T-cell (primary cell): ENCODE data around the gene SPATA20. TPM values are rescaled to one million over a fixed set of nuclear protein-coding genes. Genes with fewer than 3 reads are reported as not detected.
A peak's percentile ranks its signal among the peaks of the same experiment; 100 is the strongest.

Experiments used
- ATAC-seq, 4 experiments: fragments of 200-7000 bp in 3 of 4; fragments of 150-1000 bp in 1 of 4; cut with Tn5 transposase; replicated peaks in 1 of 4; 1 replicate in 3 of 4; 2 replicates in 1 of 4; pipeline ENCODE4 v1.10.0; 2021; ENCODE audit warnings: moderate library complexity in 3 of 4, mild to moderate bottlenecking in 2 of 4, moderate number of reproducible peaks in 1 of 4
- CTCF ChIA-PET, 2 donors: fragments of 300-600 bp; sonication (Branson Sonifier 250); formaldehyde crosslinking; loops; one replicate each; lab custom pipeline; 2022; ENCODE audit warnings: antibody characterized with exemption in 2 of 2; lab: Charles Lee
- POLR2A ChIA-PET, 2 donors: fragments of 300-600 bp; sonication (Branson Sonifier 250); formaldehyde crosslinking; loops; one replicate each; lab custom pipeline; 2022; ENCODE audit warnings: antibody characterized with exemption in 2 of 2; lab: Charles Lee
- DNase-seq, 35 experiments: peaks; one replicate each; pipeline versions ENCODE4 v3.0.0 to v3.0.0-alpha.2; 2013 to 2023
- H3K27ac ChIP-seq: one replicate; pipeline ENCODE4 v1.5.1; 2013; ENCODE audit warnings: low read length
- H3K27me3 ChIP-seq, 2 experiments: replicated peaks in 1 of 2; 1 replicate in 1 of 2; 2 replicates in 1 of 2; pipeline versions ENCODE4 v1.6.1 to v1.7.0; 2013; ENCODE audit warnings: low read length in 1 of 2, mixed read lengths in 1 of 2; ENCODE audit not compliant: control insufficient read depth in 2 of 2, insufficient read depth in 2 of 2; ENCODE audit errors: extremely low read depth in 1 of 2
- H3K36me3 ChIP-seq, 2 donors: 1 replicate in 1 of 2; 2 replicates in 1 of 2; pipeline versions ENCODE4 v1.6.1 to v1.7.0; 2013; ENCODE audit warnings: low read length in 1 of 2; ENCODE audit not compliant: control insufficient read depth in 2 of 2, insufficient read depth in 1 of 2; ENCODE audit errors: extremely low read depth in 1 of 2
- H3K4me1 ChIP-seq, 2 experiments: 1 replicate in 1 of 2; 2 replicates in 1 of 2; pipeline versions ENCODE4 v1.6.1 to v1.7.0; 2013; ENCODE audit warnings: low read length in 2 of 2, mixed read lengths in 1 of 2; ENCODE audit not compliant: insufficient read depth in 2 of 2, control insufficient read depth in 1 of 2; ENCODE audit errors: extremely low read depth in 1 of 2
- H3K4me3 ChIP-seq, 2 donors: 1 replicate in 1 of 2; 2 replicates in 1 of 2; pipeline versions ENCODE4 v1.5.1 to v1.7.0; 2013; ENCODE audit warnings: mild to moderate bottlenecking in 2 of 2, low read length in 1 of 2, moderate library complexity in 1 of 2; ENCODE audit not compliant: control insufficient read depth in 1 of 2; ENCODE audit errors: extremely low read depth in 1 of 2
- H3K9me3 ChIP-seq: 2 replicates; pipeline ENCODE4 v1.7.0; 2013
- H3K27ac Mint-ChIP-seq, 2 donors: one replicate each; pipeline ENCODE4 v1.8.0; 2020 to 2021; ENCODE audit warnings: mild to moderate bottlenecking in 2 of 2, mixed read lengths in 2 of 2
- H3K27me3 Mint-ChIP-seq, 2 donors: one replicate each; pipeline ENCODE4 v1.8.0; 2021 to 2022; ENCODE audit warnings: mixed read lengths in 2 of 2
- H3K36me3 Mint-ChIP-seq: one replicate; pipeline ENCODE4 v1.8.0; 2021; ENCODE audit warnings: mixed read lengths
- H3K4me1 Mint-ChIP-seq, 3 donors: one replicate each; pipeline ENCODE4 v1.8.0; 2020 to 2022; ENCODE audit warnings: mixed read lengths in 3 of 3, mild to moderate bottlenecking in 1 of 3
- H3K4me3 Mint-ChIP-seq, 3 donors: one replicate each; pipeline ENCODE4 v1.8.0; 2020 to 2022; ENCODE audit warnings: mild to moderate bottlenecking in 3 of 3, mixed read lengths in 3 of 3, moderate library complexity in 3 of 3
- H3K9me3 Mint-ChIP-seq, 3 donors: one replicate each; pipeline ENCODE4 v1.8.0; 2020 to 2022; ENCODE audit warnings: mixed read lengths in 3 of 3
- WGBS: methylation state at CpG from one replicate; pipeline ENCODE4 v1.1.5; 2013; ENCODE audit warnings: missing lambda C conversion rate; ENCODE audit not compliant: insufficient coverage; 5-methylcytosine and 5-hydroxymethylcytosine counted together
- total RNA-seq, 35 experiments: library from RNA in 6 of 35; stranded (reverse) in 6 of 35; fragments of 120-200 nt in 1 of 35; gene quantifications; one replicate each; pipeline versions ENCODE4 v1.2.1 to v1.2.4 and lab custom pipeline; 2013 to 2026

Gene SPATA20
- total RNA-seq, 5 donors from 2014 or later (not counting 1 experiment from before 2014, with no cell fraction given): 8.9 to 25.7 (median 20.3) TPM

DNA sequence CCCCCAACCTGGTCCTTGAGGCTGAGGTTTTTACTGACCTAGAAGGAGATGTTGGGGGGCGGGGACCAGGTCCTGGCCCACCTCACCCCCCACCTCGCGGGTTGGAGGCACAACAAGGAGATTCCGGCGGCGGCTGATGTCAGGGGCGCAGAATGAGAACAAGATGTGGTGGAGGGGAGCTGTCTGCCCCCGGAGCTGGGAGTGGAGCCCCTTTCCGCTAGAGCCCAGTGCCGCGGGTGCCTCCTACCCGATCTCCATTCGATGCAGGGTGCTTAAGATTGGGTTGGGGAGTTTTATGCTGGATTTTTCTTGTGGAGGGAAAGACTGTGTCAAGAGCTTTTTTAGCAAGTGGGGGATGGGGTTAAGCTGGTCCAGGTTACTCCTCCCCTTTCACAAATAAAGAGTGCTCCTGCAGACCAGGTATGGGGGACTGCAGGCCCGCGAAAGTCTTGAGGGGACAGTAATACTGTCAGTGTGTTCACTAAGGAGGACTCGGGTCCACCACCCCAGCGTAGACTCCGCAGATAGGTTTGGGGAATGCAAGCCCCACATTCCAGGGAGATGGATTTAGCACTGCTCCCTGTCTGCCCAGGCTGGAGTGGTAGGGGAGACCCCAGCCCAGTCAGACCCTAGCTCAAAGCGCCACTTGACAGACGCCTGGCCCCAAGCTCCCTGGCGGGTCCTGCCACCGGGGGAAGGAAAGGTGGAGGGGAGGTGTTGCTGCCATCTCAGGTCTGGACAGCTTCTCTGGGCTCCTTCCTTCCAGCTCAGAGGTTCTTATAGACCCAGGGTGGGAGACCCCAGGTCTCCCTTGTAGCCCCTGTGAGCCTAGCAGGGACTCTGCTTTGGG lies 15.5 kb downstream of the SPATA20 start:
- Histone ChIP-seq H3K4me1 (peaks cover 6 to 46% of the 10 kb centered on the region in 2 experiments), H3K9me3 (no peaks in the 10 kb centered on the region), H3K4me3 (peak overlapping the region in 1 of 2 donors; percentile 52), H3K36me3 (no peaks in the 10 kb centered on the region), H3K27me3 (peaks cover 7 to 93% of the 10 kb centered on the region in 2 experiments), H3K27ac (no peak overlapping the region)
- CTCF ChIA-PET: interaction anchor here in 1 of 2 donors (0.5 to 0.9 kb wide), 3 partner anchors 10 to 220 kb away, joined by 3 to 4 read pairs (median 3); no protein-coding TSS in a partner anchor
- Mint-ChIP-seq H3K4me1 (peaks cover 28 to 41% (median 34%) of the 10 kb centered on the region in 3 donors), H3K27me3 (peaks cover 52 to 69% of the 10 kb centered on the region in 2 donors), H3K27ac (peak overlapping the region in 1 of 2 donors; percentile 15), H3K9me3 (no peaks in the 10 kb centered on the region), H3K4me3 (peak overlapping the region; percentile 56 to 72 (median 68)), H3K36me3 (no peaks in the 10 kb centered on the region)
- DNase-seq (peak in 6 of 35 experiments; percentile 11 to 40 (median 30)), ATAC-seq (no peak)
- whole genome bisulfite sequencing: 27% methylated on average over 7 of the region's 22 CpGs
- POLR2A ChIA-PET: interaction anchor here in 1 of 2 donors (0.6 kb wide), 1 partner anchor 15 kb away, joined by 6 read pairs; no protein-coding TSS in a partner anchor

- no peak for ATAC-seq
- no CpG with 5 or more reads among the region's 4 CpGs for WGBS
Measured at GRCh38 chr17:50563092-50563511, 16.1 kb downstream of the SPATA20 start.

DNA sequence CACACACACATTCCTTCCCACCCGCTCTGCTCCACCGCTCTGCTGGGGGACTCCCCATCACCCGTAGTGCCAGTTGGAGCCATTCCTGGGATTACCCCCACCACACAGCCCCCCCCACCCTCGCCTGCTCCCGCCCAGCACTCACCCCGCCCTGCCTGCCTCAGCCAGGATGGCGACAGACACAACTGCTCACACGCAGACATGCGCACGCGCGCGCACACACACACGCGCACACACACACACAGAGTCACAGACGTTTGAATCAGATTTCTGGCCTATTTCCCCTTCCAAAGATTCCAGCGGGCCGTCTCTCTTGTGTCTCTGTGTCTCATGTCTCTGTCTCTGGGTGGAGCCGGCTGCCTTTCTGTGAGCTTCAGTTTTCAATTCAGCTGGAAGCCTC lies 17.9 kb downstream of the SPATA20 start:
- DNase-seq: peak in 1 of 35 experiments; percentile 39
- ChIA-PET CTCF (interaction anchor here in 1 of 2 donors (0.6 kb wide), 1 partner anchor 393 kb away, joined by 3 read pairs; no protein-coding TSS in a partner anchor), POLR2A (interaction anchor here in 1 of 2 donors (0.6 kb wide), 1 partner anchor 143 kb away, joined by 3 read pairs; no protein-coding TSS in a partner anchor)
- no peak overlapping the region for H3K4me3 Mint-ChIP-seq
- H3K27ac ChIP-seq: no peak overlapping the region
- H3K27ac Mint-ChIP-seq: no peak overlapping the region
- H3K36me3 ChIP-seq: no peaks in the 10 kb centered on the region
- H3K4me1 Mint-ChIP-seq: peaks cover 15 to 27% (median 24%) of the 10 kb centered on the region in 3 donors
- peaks cover 47 to 54% of the 10 kb centered on the region in 2 donors for H3K27me3 Mint-ChIP-seq
- no peaks in the 10 kb centered on the region for H3K9me3 ChIP-seq
- H3K36me3 Mint-ChIP-seq: no peaks in the 10 kb centered on the region
- no peak overlapping the region for H3K4me3 ChIP-seq
- peaks cover 7 to 86% of the 10 kb centered on the region in 2 experiments for H3K27me3 ChIP-seq
- 63% methylated on average over 4 of the region's 19 CpGs for WGBS
- no peaks in the 10 kb centered on the region for H3K9me3 Mint-ChIP-seq
- peaks cover 3 to 31% of the 10 kb centered on the region in 2 experiments for H3K4me1 ChIP-seq
- no peak for ATAC-seq

More at GRCh38 chr17:50563092-50563511, 16.1 kb downstream of the SPATA20 start:
- peak in 3 of 35 experiments; percentile 26 to 36 (median 27) for DNase-seq
- Mint-ChIP-seq H3K9me3 (no peaks in the 10 kb centered on the region), H3K27me3 (peaks cover 53 to 70% of the 10 kb centered on the region in 2 donors), H3K36me3 (no peaks in the 10 kb centered on the region), H3K4me3 (no peak overlapping the region), H3K27ac (no peak overlapping the region), H3K4me1 (peaks cover 28 to 41% (median 34%) of the 10 kb centered on the region in 3 donors)
- POLR2A ChIA-PET: no interaction called here
- Histone ChIP-seq H3K4me3 (no peak overlapping the region), H3K36me3 (no peaks in the 10 kb centered on the region), H3K9me3 (no peaks in the 10 kb centered on the region), H3K27ac (no peak overlapping the region), H3K4me1 (peaks cover 6 to 46% of the 10 kb centered on the region in 2 experiments), H3K27me3 (peaks cover 7 to 93% of the 10 kb centered on the region in 2 experiments)
- CTCF ChIA-PET: interaction anchor here in 1 of 2 donors (0.5 to 0.9 kb wide), 3 partner anchors 11 to 307 kb away, joined by 3 to 4 read pairs (median 4); no protein-coding TSS in a partner anchor

- ChIA-PET CTCF (interaction anchor here (0.6 kb wide), 2 partner anchors 79 to 392 kb away, joined by 3 read pairs; no protein-coding TSS in a partner anchor), POLR2A (no interaction called here)
- Mint-ChIP-seq H3K4me3 (no peak overlapping the region), H3K27ac (peak overlapping the region in 1 of 2 donors; percentile 6), H3K9me3 (no peaks in the 10 kb centered on the region), H3K27me3 (peaks cover 47 to 52% of the 10 kb centered on the region in 2 donors), H3K4me1 (peaks cover 11 to 23% (median 21%) of the 10 kb centered on the region in 3 donors), H3K36me3 (no peaks in the 10 kb centered on the region)
- DNase-seq: peak in 2 of 35 experiments; percentile 24 to 51
- Histone ChIP-seq H3K27me3 (peaks cover 7 to 82% of the 10 kb centered on the region in 2 experiments), H3K36me3 (no peaks in the 10 kb centered on the region), H3K4me3 (no peak overlapping the region), H3K4me1 (peaks cover 0 to 26% of the 10 kb centered on the region in 2 experiments), H3K9me3 (no peaks in the 10 kb centered on the region), H3K27ac (no peak overlapping the region)
- ATAC-seq: peak in 1 of 4 experiments; percentile 57
- WGBS: 34% methylated on average over 4 of the region's 10 CpGs
Measured at GRCh38 chr17:50565402-50566350, 18.7 kb downstream of the SPATA20 start.

DNA sequence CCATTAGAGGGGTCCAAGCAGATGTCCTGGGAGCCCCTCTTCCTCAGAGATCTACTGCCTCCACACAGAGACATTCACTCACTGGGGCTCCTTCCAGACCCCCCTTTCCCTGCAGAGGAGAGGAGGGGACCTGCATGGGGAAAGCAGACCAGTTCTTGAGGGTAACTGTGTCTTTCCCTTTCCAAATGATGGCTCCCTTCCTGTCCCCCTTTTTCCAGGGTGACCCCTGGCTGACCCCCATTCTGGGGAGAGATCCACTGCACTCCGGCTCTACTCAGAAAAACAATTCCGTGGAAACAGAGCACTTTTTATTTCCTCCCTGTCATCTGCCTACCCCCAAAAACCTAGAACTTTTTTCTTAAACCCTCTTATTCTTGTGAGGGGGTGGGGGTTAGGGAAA lies 19.9 kb downstream of the SPATA20 start:
- DNase-seq (no peak), ATAC-seq (no peak)
- H3K36me3 Mint-ChIP-seq: no peaks in the 10 kb centered on the region
- no peaks in the 10 kb centered on the region for H3K9me3 Mint-ChIP-seq
- CTCF ChIA-PET: no interaction called here
- POLR2A ChIA-PET: no interaction called here
- H3K4me3 Mint-ChIP-seq: no peak overlapping the region
- H3K27ac ChIP-seq: no peak overlapping the region
- H3K36me3 ChIP-seq: no peaks in the 10 kb centered on the region
- H3K4me1 Mint-ChIP-seq: peaks cover 11 to 22% (median 21%) of the 10 kb centered on the region in 3 donors
- no peak overlapping the region for H3K27ac Mint-ChIP-seq
- WGBS: 100% methylated on average over 1 of the region's 2 CpGs
- H3K27me3 Mint-ChIP-seq: peaks cover 54 to 60% of the 10 kb centered on the region in 2 donors
- peaks cover 7 to 76% of the 10 kb centered on the region in 2 experiments for H3K27me3 ChIP-seq
- H3K9me3 ChIP-seq: no peaks in the 10 kb centered on the region
- peaks cover 0 to 15% of the 10 kb centered on the region in 2 experiments for H3K4me1 ChIP-seq
- no peak overlapping the region for H3K4me3 ChIP-seq
